Left renal pelvis (tissue), 4 donors: ENCODE results near the gene ADIPOR1. TPM values are rescaled to one million over a fixed set of nuclear protein-coding genes. Genes with fewer than 3 reads are reported as not detected.
"Not testable (repeated sequence)": the region's sequence is repeated elsewhere in the genome, so short reads cannot be mapped to it uniquely, and the experiment has no call there.

Source experiments
- DNase-seq, 4 donors: peaks; one replicate each; pipeline ENCODE4 v3.0.0-alpha.2; 2013; ENCODE audit warnings: low read depth in 4 of 4, low spot score in 3 of 4
- polyA plus RNA-seq, 4 donors: library from polyadenylated mRNA; unstranded; fragments of 120-200 nt; gene quantifications; one replicate each; pipeline ENCODE4 v1.2.1, GENCODE V29; 2013; ENCODE audit not compliant: insufficient read length in 4 of 4

Gene ADIPOR1
- polyA plus RNA-seq, 4 donors, result 75.0 to 89.6 (median 83.2) TPM

GRCh38 chr1:202940561-202940960 lies 17.6 kb downstream of the ADIPOR1 start:
- no peak for DNase-seq

DNA sequence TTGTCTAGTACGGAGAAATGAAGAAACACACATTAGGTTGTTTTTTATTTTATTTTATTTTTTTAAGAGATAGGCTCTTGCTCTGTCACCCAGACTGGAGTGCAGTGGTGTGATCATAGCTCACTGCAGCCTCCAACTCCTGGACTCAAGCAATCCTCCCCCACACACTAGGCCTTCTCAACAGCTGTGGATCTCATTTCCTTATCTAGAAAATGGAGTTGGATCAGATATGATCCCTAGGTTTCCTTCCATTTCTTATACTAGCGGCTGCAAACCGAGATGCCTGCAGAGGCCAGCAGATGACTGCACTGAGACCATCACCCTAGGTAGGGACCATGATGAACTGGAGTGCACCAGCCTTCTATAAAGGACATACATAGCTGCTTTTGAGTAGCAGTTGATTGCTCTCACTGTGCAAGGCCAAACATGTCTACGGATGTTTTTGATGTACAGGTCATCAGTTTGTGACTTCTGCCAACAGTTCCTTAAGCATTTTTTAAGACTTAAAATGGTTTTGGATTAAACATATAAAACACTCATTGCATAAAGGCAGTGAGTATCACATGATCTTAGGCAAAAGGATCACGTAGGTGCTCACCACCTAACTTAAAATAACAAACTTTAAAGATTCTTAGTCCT lies 19.7 kb downstream of the ADIPOR1 start:
- no peak for DNase-seq

DNA sequence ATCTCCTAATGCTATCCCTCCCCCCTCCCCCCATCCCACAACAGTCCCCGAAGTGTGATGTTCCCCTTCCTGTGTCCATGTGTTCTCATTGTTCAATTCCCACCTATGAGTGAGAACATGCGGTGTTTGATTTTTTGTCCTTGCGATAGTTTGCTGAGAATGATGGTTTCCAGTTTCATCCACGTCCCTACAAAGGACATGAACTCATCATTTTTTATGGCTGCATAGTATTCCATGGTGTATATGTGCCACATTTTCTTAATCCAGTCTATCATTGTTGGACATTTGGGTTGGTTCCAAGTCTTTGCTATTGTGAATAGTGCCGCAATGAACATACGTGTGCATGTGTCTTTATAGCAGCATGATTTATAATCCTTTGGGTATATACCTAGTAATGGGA lies 21.7 kb downstream of the ADIPOR1 start:
- DNase-seq, result not testable (repeated sequence)

DNA sequence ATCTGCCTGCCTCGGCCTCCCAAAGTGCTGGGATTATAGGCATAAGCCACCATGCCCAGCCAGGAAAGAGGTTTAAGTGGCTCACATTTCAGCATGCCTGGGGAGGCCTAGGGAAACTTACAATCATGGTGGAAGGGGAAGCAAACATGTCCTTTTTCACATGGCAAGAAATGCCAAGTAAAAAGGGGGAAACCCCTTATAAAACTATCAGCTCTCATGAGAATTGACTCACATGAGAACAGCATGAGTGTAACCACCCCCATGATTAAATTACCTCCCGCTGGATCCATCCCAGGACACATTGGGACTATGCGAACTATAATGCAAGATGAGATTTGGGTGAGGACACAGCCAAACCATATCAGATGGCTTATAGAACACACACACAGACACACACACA lies 22.3 kb downstream of the ADIPOR1 start:
- DNase-seq, result no peak

- DNase-seq, result no peak
Observed at GRCh38 chr1:202934755-202935154, 23.4 kb downstream of the ADIPOR1 start.

- no peak for DNase-seq
Observed at GRCh38 chr1:202932476-202932875, 25.6 kb downstream of the ADIPOR1 start.

DNA sequence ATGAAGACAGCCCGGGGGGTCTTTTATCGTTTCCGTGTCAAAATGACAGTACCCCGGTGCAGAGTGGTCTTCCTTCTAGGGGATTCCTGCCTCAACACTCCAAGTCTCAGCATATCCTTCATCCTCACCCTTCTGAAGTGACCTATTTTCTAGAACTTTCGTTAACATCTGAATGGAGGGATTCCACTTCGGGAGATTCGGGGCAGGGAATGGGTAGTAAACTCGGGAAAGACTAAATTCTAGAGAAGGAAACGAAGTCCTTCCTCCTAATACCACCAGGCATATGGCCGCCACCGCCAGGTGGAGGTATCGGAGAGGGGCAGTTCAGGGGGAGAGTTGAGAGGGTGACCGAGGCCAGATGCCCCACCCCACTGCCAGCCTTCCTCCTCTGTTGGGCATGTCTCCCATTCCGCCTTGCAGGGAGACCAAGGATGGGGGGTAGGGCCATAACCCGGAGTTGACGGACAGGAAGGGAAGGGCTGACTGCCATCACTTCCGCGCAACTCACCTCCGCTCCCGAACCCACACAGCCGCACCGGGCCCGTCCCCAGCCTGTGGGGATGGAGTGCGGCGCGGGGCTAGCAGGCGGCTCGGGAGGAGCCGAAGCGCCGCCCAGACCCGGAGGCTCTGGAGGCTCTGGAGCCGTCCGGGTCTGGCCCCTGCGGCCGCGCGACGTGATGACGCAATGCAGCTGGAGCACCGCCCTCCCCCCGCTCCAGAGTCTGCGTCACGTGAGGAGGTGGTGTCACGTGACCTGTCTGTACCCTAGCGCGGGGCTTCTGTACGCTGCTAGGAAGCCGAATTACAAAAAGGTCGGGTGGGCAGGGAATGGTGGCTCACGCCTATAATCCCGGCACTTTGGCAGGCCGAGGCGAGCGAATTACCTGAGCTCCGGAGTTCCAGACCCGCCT lies 31.3 kb downstream of the ADIPOR1 start, which contains the start of gene KLHL12:
TSS of gene KLHL12 (minus strand) at position 654 of the 911 bp plus-strand sequence. CDS start 2,072 bp downstream, outside the sequence.
- peak; percentile 91 to 94 (median 92) for DNase-seq

DNA sequence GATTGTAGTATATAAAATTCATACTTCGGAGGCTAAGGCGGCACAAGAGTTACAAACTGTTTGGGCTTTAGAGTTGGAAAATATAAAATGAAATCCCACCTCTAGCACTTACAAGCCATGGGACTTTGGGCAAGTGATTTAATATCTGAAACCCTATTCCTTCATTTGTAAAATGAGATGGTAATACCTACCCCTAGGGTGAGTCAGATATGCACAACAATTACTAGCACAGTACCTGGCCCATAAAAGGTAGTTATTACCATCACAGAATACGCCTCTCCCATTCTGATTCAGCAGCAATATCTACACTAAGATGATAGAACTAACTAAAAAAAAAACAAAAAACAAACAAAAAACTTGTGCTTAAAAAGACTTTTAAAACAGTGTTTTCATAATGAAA lies 34.6 kb downstream of the ADIPOR1 start:
- no peak for DNase-seq

DNA sequence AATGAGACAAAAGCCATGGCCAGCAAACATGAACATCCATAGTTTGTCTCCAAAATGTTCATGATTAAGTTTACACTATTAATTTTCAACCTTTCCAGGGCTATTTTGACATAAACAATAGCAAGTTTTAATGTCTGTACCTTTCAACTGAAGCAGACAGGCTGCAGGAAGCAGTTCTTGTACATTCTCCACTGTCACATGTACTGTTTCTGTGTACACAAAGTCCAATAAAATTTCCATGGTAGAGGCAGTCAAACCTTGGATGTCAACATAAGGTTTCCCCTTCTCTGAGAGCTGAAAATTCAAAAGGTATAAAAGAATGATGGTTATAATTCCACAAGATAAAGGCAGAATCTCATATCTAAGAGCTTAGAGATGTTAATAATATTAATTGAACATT lies 38.5 kb downstream of the ADIPOR1 start:
- no peak for DNase-seq

- no peak for DNase-seq
Observed at GRCh38 chr1:202915146-202915545, 43.0 kb downstream of the ADIPOR1 start.

DNA sequence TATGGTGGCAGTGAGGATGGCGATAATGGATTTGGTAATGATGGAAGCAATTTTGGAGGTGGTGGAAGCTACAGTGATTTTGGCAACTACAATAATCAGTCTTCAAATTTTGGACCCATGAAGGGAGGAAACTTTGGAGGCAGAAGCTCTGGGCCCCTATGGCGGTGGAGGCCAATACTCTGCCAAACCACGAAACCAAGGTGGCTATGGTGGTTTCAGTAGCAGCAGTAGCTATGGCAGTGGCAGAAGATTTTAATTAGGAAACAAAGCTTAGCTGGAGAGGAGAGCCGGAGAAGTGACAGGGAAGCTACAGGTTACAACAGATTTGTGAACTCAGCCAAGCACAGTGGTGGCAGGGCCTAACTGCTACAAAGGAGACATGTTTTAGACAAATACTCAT lies 45.6 kb downstream of the ADIPOR1 start:
- not testable (repeated sequence) for DNase-seq

GRCh38 chr1:202909494-202909893 lies 48.6 kb downstream of the ADIPOR1 start:
- DNase-seq, result no peak

- no peak for DNase-seq
Observed at GRCh38 chr1:202908998-202909397, 49.1 kb downstream of the ADIPOR1 start.

GRCh38 chr1:202905331-202905730 lies 52.8 kb downstream of the ADIPOR1 start:
- DNase-seq, result no peak

DNA sequence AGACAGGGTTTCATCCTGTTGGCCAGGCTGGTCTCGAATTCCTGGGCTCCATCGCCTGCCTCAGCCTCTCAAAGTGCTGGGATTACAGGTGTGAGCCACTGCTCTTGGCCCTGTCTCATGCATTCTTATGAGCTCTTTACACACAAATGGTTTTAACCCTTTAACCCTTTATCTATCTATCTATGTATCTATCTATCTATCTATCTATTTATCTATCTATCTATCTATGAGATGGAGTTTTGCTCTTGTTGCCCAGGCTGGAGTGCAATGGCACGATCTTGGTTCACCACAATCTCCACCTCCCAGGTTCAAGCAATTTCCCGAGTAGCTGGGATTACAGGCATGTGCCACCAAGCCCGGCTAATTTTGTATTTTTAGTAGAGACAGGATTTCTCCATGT lies 54.3 kb downstream of the ADIPOR1 start:
- DNase-seq, result not testable (repeated sequence)

DNA sequence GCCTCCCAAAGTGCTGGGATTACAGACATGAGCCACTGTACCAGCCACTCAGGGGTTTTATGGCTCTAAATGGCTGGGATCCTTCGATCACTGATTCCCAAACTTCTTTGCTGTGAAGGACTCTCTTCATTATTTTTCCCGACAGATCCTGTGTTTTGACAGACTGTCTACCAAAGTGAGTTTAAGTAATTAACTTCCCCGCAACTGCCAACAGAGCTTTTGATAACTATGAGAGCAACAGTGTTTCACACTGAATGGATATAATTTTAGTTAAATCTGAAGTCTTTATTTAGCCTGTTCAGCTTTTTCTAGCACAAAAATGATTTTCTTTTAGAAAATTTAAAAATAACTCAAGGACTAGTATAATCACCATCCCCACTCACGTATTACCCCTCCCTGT lies 56.6 kb downstream of the ADIPOR1 start:
- DNase-seq, result no peak

- no peak for DNase-seq
Observed at GRCh38 chr1:202892501-202892900, 65.6 kb downstream of the ADIPOR1 start.

Other genes starting within 250 kb of the ADIPOR1 start
- 1 to 10 TPM; 2.0 to 3.0 (median 2.0) TPM for gene SYT2, start 247.9 kb downstream of the ADIPOR1 start, polyA plus RNA-seq
- 100 to 1,000 TPM in 3 of 4 donors, 10 to 100 TPM in 1; 97.1 to 114 (median 104) TPM for gene KDM5B, start 149.9 kb downstream of the ADIPOR1 start, polyA plus RNA-seq
- 1 to 10 TPM; 3.3 to 6.7 (median 4.3) TPM for gene PCAT6, start 147.4 kb downstream of the ADIPOR1 start, polyA plus RNA-seq
- gene RABIF, start 69.2 kb downstream of the ADIPOR1 start, polyA plus RNA-seq, result 10 to 100 TPM in 3 of 4 donors, 1 to 10 TPM in 1; 9.0 to 11.8 (median 11.3) TPM
- 10 to 100 TPM; 29.6 to 43.6 (median 40.4) TPM for gene KLHL12, start 31.1 kb downstream of the ADIPOR1 start, polyA plus RNA-seq
- 10 to 100 TPM; 26.4 to 54.8 (median 45.9) TPM for gene CYB5R1, start 8.9 kb upstream of the ADIPOR1 start, polyA plus RNA-seq
- gene TMEM183A, start 49.1 kb upstream of the ADIPOR1 start, polyA plus RNA-seq, result 10 to 100 TPM; 56.0 to 83.9 (median 76.4) TPM
- gene PPFIA4, start 68.2 kb upstream of the ADIPOR1 start, polyA plus RNA-seq, result 10 to 100 TPM in 1 of 4 donors, 1 to 10 TPM in 3; 2.2 to 15.3 (median 5.2) TPM
- gene MYOG, start 127.7 kb upstream of the ADIPOR1 start, polyA plus RNA-seq, result under 1 TPM; 0.10 to 0.23 (median 0.15) TPM
- 1 to 10 TPM; 1.6 to 6.8 (median 4.4) TPM for gene ADORA1, start 169.4 kb upstream of the ADIPOR1 start, polyA plus RNA-seq
- gene MYBPH, start 217.5 kb upstream of the ADIPOR1 start, polyA plus RNA-seq, result under 1 TPM; 0.07 to 0.24 (median 0.16) TPM
- gene CHI3L1, start 228.4 kb upstream of the ADIPOR1 start, polyA plus RNA-seq, result 10 to 100 TPM in 2 of 4 donors, 1 to 10 TPM in 1, under 1 TPM in 1; 0.71 to 12.3 (median 9.7) TPM